Stimulated activated CD8-positive, alpha-beta memory T cell treated with anti-CD3 and anti-CD28 coated beads, Interleukin-12 subunit alpha, Interleukin-12 subunit beta, amount 100 ng/mL, for 1 hour (primary cell): ENCODE data around the gene SORBS2.

Experiments used
- DNase-seq: peaks from one replicate; pipeline ENCODE4 v3.0.0-alpha.2; 2020; ENCODE audit warnings: low read depth

SORBS2 gene

DNA sequence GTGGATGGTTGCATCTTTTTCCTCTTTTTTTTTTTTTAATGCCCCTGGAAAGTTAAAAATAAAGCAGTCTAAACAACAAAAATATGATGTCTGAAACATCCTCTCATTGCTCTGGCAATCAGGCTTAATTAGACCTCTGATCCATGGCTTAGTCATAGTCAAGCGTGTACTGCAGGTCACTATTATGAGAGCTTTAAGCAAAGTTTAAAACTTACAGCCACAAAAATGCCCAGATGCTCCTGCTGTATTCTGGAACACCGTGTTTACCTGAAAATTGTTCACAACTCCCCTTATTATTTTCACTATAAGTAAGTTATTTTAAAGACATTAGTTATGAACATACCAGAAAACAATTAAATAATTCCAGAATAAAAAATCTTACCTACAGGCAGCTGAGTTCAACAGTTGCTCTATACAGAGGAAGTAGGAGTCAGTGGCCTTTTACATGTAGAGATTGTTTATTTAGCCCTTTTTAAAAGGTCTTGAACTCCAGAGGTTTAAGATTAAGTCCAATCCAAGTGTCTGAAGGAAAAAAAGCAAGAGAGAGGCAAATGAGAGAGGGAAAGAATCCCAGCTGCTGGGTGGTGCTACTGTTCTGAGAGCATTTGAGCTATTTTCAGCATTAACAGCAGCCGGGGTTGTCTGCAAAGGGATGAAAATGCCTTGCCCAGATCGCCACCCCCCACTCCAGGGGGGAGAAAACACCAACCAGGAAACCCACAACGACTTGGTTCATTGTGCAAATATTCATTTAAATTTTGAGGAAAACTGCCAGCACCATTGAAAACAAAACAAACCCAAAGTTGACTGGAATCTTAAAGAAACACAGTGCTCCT is 36.9 kb downstream of the SORBS2 start:
- no peak for DNase-seq

DNA sequence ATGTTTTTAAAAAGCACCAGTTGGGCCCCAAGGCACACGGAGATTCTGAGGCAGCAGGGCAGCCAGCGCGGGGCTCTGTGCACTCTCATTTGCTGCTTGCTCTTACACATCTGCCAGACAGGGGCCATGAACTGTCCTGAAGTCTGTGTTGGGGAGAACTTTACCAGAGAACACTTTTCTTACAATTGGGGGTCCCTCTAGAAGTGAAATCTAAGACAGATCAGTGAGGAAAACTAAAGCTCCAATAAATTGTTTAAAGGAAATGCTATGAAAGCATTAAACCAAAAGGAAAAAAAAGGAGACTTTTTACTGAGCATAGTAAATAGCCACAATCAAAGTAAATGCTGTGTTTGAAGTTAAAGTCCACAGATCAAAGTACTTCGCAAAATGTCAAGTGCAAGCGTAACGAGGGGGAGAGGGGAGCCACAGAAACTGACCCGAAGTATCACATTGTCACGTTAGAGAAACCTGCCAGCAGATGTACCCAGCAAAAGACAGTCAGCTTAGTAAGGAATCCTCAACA is 37.8 kb downstream of the SORBS2 start:
- DNase-seq = no peak

DNA sequence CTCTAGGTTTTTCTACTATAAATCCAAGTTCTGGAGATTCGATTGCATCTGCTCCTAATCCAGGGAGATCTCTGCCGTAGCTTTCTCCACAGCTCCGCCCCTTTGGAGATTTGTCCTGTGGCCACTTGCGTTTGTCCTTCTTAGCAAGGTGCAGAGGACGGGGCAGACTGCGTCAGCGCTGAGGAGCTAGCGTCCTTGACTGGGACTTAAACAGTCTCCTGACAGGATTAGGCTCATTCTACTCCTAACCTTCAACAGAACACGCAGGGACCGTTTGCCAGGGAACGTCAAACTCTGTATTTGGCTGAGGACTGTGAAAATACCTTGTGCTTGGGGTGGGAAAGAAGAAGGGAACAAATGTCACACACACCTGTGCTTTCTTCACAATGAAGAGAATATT is 38.6 kb downstream of the SORBS2 start:
- no peak for DNase-seq

DNA sequence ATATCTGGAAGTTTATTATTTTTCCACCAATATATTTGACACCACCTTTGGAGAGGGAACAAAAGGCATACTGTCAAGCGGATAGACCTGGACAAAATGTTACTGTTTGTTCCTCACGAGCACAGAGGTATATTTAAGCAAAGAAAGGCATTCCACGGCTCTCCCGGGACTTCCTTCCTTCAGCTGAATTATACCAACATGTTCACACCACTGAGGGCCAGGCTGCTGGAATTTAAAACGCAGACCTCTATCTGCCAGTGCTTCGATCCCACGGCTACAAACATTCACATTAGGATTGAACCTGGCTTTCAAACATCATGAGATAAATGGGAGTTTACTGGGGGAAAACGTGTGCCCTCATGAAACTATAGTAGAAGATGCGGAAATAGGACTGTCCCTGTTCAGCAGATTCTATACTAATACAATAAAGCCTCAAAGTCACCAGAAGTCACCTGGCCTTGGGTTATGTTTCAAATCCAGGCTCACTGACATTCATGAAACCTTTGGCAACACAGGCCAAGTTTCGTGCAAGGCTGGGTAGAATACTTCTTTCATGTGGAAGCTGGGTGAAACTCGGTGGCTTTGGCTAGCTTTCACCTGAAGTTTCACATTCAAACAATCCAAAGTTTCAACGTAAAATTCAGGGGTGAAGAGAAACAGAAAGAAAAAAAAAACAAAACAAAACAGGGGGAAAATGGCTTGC is 39.5 kb downstream of the SORBS2 start:
- DNase-seq = no peak

DNA sequence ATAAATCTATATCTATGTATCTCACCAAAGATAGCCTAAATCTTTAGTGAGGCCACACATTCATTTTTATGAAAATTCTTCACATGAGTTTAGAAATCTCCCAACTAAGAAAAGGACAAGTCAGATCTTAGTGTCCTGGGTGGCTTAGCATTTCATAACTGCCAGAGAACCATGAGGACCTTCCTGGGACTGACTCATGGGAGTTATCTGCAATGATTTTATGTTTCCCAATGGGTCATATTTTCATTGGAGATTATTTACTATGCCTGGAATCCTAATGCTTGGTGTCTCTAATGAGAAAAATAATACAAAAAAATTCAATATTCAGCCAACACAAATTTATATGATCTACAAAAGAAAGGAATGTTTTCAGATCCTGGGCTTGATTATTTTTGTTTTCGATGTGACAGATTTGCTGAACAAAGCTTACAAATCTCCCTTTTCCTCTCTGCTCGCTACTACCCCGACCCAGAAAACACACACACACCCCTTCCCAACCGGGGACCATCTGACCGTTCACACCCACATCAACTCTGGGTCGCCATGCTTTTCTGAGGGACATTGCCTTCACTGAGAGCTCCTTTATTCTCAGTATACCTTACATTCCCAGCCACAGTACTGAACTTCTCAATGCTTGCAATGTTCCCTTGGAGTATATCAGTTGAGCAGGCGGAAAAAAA is 40.1 kb downstream of the SORBS2 start:
- no peak for DNase-seq

DNA sequence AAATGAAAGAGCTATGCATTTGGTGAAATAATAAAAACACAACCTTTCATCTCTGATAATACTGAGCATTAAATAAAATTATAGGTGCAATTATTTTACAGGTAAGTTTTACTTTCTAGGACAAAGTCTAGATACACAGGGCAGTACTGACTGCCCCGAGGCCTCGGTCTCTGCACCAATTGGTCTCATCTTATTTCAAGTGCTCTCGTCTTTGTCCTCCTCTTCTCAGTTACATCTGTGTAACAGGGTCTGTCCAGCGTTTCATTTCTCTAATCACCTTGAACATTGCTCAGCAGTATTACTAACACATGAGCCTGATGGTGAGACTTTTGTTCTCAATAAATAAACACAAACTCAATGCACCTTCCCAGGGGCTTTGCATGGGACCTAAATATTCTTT is 44.5 kb downstream of the SORBS2 start:
- no peak for DNase-seq

DNA sequence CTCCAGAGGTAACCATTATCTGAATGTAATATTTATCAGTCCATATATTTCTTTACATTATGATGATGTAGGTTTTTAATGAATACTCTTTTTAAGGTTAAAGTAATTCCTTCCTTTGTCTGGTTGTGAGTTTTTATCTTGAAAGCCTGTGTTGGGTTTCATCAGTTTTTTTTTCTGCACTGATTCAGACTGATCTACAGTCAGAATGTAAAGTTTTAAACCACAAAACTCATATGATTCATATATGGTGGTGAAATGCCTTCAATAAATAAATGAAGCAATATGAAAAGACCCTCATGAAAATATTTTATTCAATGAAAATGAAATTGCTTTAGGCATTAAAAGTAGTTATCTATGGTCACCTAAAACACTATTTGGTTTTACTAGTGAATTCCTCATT is 47.1 kb downstream of the SORBS2 start:
- no peak for DNase-seq

DNA sequence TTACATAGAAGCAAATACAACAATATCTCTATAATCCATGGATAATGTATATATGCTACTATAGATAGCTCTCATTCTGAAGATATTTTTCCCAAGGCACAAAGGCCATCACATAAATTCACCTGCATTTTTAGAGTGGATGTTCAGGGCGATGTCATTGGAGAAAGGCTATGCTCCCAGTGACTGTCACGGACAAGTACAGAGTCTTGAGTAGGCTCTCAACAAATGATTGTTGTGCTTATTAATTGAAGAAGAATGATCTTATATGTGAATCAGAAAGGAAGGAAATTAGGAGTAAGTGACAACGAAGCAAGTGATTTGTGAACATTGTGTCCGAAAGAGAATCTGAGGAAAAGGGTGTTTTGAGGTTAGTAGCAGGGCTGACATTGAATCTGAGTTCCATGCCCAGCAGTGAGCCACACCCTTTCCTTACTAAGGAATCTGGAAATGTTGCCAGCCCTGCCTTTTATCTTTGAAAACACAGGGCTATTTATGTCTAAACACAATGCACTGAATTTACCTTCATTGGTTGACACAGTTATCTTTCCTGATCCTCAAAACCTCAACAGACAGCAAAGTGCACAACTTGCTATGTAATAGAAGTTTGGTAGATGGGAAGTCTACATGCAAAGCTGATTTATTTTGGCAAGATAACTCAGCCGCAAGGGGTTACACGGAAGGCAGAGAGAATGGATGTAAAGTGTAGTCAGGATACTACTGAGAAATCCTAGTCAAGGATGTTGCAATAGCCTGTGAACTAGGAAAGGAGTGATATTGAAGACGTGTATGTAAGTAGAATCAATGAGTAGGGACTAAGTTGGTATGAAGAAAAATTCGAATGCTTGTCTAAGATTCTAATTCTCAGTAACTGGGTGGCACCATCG is 50.4 kb downstream of the SORBS2 start:
- DNase-seq = no peak

DNA sequence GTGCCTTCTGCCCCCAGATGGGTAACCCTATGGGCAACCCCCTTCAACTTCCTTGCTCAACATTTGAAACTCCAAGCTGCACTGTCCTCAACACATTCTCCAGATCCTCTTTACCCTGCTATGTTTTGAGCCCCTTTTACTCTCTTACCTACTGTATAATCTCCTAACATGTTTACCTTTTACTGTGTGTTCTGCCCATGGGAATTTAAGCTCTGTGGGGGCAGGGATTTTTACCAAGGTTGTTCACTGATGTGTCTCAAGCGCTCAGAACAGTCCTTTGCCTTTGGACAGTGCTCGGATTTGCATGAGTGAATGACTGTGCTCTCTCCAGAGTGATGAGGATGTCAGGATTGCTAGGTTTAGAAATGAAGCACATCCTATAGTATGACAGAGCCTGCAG is 53.2 kb downstream of the SORBS2 start:
- DNase-seq = no peak

DNA sequence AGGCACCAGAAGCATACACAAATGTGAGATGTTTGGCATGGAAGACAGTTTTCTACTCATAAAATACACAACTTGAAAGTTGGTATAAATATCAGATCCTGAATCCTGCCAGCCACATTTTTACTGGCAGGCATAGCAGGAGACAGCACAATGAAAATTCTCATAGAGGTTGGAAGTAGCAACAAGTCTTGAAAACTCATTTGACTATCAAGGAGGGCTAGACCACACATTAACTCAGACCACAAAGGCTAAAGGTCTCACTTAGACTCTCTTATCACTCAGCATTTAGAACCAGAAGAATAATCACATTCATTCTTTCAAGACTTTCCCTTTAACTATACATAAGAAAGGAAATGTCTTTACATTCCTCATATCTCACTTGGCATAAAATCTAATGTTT is 56.5 kb downstream of the SORBS2 start:
- no peak for DNase-seq

DNA sequence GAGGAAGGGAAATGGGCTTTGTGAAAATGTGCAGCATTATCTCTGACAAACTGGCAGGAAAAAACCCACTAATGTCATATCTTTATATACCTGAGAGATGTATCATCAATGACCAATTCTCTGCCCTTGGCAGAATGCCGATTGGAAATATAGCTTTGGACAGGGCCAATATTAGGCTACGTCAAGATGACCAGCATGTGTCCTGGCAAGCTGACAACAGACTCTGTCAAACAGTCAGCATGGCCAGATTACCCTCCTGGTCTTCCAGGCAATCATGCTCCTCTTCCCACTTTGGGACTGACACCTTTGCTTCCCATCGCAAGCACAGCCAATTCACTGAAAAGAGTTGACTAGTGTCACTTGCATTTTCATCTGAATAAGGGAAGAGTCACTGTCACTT is 57.0 kb downstream of the SORBS2 start:
- no peak for DNase-seq

DNA sequence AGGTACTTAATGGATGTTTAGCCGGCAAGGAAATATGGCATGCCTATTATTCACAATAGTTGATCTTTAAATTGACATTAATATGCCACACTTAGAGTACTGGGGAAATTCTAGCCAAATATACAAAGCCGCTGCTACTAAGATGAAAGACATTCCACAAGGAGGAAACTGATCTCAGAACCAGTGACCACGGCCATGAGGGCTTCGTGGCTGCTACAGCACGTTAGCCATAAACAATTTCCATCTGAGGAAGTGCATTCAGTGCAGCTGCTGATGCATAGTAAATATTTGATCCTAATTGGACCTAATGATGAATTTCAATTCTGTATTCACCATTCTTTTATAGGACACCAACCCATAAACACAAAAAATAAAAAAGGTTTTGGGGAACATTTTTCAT is 59.1 kb downstream of the SORBS2 start:
- DNase-seq = no peak

DNA sequence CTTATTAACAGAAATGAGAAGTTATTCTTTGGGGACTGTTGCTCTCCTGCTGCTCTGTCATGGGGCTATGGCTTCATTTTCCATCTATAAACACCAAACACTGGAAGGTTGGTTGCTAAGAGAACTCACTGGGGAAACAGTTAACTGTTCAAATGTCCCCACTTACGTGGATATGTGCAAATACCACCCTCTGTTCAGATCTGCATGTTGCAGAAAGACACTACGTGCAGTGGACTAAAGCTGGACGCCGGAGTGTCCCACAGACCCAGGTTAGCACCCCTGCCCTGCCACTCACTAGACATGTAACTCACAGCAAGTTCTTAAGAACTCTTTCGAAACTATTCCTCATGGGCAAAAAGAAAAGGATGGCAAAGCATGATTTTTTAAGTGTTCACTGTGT is 62.1 kb downstream of the SORBS2 start:
- DNase-seq = no peak

DNA sequence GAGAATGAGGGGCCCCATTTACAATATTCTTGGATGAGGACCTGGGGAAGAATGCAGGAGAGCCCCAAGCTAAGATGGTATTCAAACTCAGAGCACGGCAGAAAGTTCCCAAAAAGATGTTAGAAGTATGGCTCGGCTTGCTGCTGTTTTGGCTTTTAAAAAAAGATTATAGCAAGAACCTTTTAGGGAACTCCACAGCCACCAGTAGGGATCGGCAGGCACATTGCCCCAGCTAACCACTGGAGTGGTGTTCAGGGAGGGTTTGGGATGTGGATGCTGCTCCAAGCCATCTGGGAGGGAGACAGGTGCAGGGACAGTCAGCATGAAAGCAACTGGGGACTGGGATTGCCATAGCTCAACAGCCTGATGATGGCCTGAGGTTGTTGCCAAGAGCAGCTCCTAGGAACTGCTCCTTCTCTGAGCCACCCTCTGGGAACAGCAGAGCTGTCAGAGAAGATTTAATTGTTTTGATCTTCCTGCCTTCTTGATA is 63.0 kb downstream of the SORBS2 start:
- no peak for DNase-seq

DNA sequence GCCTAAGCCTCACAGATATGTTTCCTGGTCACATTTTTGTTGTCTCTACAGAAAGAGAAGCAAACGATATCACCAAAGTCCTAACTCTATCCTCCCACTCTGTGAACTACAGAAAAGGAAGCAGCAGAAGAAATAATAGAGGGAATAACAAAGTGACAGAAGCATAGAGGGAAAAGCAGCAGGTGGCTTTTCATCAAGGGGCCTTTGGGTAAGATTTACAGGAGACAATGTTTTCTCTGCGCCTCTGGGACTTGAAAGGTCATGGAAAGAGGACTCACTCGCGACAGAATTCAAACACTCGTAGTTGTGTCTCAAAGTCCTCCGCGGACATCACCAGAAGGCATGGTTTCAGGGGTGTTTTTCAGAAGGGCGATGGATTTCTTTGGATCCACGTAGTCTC is 66.1 kb downstream of the SORBS2 start:
- no peak for DNase-seq

DNA sequence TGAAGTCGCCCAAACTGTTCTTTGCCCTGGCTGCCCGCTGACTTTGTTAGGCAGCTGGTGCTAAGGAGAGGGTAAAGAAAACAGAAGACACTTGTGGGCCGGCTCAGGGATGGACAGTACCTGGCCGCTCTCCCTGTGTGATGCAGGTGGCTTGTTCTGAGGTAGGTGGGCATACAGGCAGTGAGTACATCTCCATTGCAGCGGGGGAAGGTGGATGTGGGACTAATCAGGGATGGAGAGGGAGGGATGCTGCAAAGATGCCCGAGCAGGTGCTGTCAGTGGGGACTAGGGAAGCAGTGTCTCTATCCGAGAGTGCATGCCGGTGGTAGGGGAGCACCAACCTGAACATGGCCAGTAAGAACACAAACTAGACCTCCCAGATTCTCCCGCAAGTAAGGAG is 67.0 kb downstream of the SORBS2 start:
- DNase-seq = no peak

DNA sequence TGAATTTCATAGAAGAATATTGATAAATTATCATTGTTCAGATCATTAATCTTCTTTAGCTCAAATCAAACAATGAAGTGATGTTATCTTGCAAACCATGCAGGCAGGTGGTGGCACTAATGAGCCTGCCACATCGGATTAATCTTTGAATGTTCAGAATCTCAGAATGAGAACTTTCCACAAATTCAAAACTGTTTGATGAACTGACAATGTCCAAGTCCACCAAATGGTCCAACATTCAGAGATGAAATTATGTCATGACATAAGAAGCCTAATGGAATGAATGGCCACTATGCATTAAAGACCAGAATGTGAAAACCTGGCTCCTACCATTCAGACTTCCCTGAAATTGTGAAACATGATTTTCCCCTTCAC is 67.5 kb downstream of the SORBS2 start:
- DNase-seq = no peak

DNA sequence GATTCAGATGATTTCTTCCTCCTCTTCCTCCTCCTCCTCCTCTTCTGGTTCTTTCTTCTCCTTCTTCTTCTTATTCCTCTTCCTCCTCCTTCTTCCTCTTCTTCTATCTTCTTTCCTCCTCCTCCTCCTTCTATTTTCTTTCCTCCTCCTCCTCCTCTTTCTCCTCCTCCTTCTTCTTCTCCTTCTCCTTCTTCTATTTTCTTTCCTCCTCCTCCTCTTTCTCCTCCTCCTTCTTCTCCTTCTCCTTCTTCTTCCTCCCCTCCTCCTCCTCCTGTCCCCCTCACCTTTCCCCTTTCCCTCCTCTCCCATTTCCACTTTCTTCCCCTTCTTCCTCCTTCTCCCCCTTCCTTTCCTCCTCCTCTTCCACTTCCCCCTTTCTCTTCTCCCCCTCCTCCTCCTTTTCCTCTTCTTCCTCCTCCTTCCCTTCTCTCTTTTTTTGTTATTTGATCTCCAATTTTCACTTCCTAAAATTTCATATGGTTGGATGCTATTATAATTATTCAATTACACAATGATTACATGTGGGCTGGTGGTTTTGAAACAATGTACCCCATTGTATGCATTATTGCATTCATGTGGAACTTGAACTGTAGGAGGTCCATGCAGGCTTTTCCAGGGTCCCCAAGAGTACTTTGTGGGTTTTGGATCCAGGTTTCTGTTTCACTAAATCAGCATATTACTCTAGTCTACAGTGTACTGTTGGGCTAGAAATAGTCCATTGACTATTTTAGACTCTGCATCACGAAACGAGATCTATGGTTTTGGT is 68.1 kb downstream of the SORBS2 start:
- no peak for DNase-seq

DNA sequence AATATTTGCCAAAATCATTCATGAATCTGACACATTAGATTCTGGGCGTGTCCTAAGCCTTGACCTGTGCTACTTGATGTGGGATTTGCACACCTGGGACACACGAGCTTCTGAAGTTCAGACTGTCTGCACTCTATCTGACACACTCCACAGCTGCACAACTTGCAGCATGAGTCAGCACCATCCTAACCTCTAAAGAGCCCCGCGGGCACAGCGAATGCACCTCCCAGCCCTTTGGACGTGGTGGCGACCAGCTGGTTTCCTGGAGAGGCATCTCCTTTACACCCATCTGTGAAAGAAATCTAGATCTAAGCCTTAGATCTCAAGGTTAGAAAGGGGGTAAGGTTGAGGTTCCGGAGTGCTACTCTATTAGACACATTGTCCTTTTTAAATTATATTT is 69.2 kb downstream of the SORBS2 start:
- no peak for DNase-seq

DNA sequence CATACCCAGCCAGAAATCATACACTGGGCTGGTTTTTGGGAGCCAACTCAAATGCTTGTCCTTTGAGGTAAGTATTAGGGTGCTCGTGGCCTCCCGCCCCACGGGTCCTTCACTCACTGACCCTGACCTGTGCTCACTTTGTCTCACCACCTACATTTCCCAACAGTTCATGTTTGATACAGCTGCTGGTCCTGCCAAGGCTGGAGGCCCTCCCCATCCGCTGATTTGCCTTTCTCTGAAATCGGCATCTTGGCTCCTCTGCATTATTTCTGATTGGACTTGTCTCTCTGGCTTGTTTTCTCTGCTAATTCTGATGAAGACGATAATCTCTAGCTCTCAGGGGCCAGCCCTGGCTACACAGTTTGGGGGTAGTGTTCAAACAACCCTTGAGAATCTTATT is 70.2 kb downstream of the SORBS2 start:
- no peak for DNase-seq

DNA sequence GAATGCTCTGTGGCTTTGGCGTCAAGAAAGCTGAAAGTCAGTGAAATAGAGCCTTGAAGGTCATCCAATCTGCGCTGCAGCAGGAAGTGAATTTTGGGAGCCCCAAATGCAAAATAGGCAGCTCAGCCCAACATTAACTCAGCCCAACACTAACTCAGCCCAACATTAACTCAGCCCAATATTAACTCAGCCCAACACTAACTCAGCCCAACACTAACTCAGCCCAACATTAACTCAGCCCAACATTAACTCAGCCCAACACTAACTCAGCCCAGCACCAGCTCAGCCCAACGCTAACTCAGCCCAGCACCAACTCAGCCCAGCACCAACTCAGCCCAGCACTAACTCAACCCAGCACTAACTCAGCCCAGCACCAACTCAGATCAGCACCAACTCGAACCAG is 71.5 kb downstream of the SORBS2 start:
- DNase-seq = no peak
